Measurements from ENCODE around the gene PRKCA.

DNA sequence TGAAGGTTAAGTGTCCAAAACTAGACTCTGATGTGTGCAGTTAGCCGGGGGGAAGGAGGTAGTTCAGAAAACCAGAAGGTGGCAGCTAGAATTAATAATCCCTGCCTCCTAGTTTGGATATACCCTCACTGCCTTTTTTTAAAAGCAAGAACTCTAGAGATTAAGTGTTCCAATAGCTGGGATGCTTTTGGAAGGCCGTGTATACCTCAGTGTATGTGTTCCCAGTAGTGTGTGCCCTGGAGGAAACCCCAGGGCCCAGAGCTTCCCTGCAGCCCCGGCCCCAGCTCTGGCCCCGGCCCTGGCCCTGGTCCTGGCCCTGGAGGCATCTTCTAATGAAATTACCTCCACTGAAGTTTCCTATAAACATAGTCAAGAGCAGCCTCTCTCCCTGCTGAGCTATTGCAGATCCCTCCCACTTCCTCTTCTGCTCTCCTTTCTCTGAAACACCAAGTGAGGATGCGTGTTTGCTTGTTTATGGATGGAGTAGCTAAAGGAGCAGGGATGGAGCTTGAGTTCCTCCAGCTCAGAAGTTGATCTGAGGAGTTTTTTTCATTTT, 130.7 kb downstream of the PRKCA start:
- TF ChIP-seq, protein P1, sequence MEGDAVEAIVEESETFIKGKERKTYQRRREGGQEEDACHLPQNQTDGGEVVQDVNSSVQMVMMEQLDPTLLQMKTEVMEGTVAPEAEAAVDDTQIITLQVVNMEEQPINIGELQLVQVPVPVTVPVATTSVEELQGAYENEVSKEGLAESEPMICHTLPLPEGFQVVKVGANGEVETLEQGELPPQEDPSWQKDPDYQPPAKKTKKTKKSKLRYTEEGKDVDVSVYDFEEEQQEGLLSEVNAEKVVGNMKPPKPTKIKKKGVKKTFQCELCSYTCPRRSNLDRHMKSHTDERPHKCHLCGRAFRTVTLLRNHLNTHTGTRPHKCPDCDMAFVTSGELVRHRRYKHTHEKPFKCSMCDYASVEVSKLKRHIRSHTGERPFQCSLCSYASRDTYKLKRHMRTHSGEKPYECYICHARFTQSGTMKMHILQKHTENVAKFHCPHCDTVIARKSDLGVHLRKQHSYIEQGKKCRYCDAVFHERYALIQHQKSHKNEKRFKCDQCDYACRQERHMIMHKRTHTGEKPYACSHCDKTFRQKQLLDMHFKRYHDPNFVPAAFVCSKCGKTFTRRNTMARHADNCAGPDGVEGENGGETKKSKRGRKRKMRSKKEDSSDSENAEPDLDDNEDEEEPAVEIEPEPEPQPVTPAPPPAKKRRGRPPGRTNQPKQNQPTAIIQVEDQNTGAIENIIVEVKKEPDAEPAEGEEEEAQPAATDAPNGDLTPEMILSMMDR (IDR thresholded peaks at IDR 0.05; ENCODE audit: low read depth, low read length): no peak
- TF ChIP-seq EZH2phosphoT487 (IDR thresholded peaks at IDR 0.05; ENCODE audit: low read depth): no peak
